Measurements from ENCODE around the gene ATL2.
"Not testable (repeated sequence)": the region's sequence is repeated elsewhere in the genome, so short reads cannot be mapped to it uniquely, and the experiment has no call there.

Gene ATL2

DNA sequence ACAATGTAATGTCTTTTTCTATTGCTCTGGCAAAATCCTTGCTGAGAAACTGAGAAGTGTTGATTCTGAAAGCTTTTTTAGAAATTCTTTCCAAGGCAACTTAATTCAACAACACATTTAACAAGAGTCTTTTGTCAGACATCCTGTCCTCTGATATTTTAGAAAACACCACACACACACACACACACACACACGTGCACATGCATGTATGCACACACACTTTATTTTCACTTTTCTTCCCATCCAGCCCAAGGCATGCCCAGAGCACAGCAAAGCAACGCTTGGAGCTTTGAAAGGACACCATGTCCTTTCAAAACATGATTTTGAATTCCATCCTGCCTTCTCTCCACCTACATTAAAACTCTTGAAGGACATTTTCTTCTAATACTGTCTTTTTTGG is 116.1 kb downstream of the ATL2 start:
- no peak for TF ChIP-seq POLR2AphosphoS5 (IDR thresholded peaks at IDR 0.05; ENCODE audit: borderline replicate concordance, low read depth, low read length)
- no peak for TF ChIP-seq EZH2 (IDR thresholded peaks at IDR 0.05)
- no peak for TF ChIP-seq FOXP2 (optimal IDR thresholded peaks at IDR 0.05; ENCODE audit: control extremely low read depth, extremely low read length, insufficient read depth)
- DNase-seq (ENCODE audit: low read depth, low spot score) = no peak

DNA sequence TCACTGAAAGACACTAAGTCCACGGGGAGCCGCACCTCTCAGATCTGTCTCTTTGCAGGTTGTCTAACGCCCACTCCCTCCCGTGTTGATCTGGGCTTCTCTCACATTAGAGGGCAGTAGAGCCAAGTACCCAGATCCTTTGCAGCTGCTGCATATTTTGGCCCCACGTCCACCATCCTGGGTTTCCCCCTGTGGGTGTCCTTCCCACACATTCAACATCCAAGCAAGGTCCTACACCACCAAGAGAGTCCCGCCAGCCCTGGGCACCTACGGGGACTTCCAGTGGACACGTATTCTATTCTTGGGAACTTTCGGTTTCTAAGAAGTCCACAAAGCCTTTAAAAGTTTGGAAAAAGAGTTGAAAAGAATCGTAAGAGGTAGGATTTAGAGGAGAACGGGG is 116.6 kb downstream of the ATL2 start:
- H3K9ac ChIP-seq (ENCODE audit: insufficient read length) = no peak overlapping the region
- H3K4me3 ChIP-seq = no peak overlapping the region
- H3K9me3 ChIP-seq (ENCODE audit: low read depth, low read length) = no peaks in the 10 kb centered on the region
- no peak overlapping the region for H3K27ac ChIP-seq
- H3K36me3 ChIP-seq (ENCODE audit: insufficient read depth, low read length) = no peaks in the 10 kb centered on the region
- no peak for DNase-seq (ENCODE audit: low read depth, low spot score)
- no peak for TF ChIP-seq POLR2AphosphoS5 (IDR thresholded peaks at IDR 0.05; ENCODE audit: borderline replicate concordance, low read depth, low read length)

More for the DNA sequence above, 116.1 kb downstream of the ATL2 start:
- Histone ChIP-seq H3K9ac (ENCODE audit: insufficient read length) (no peak overlapping the region), H3K4me3 (no peak overlapping the region), H3K27ac (no peak overlapping the region), H3K36me3 (ENCODE audit: insufficient read depth, low read length) (no peaks in the 10 kb centered on the region), H3K9me3 (ENCODE audit: low read depth, low read length) (no peaks in the 10 kb centered on the region)

DNA sequence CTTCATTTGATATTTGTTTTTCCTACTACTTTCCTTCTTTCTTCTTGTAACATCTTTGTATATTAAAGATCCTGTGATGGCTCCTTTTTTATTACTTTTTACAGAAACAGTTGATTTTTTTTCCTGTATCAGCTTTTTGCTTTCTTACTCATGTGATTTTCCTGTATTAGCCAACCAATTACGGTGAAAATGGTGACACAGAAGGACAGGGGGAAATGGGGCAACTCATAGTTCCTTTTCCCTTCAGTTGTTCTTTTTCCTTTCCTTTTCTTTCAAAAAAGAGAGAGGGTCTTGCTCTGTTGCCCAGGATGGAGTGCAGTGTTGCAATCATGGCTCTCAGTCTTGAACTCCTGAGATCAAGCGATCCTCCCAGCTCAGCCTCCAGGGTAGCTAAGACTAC is 117.8 kb downstream of the ATL2 start:
- Histone ChIP-seq H3K9ac (ENCODE audit: insufficient read length) (no peak overlapping the region), H3K36me3 (ENCODE audit: insufficient read depth, low read length) (no peaks in the 10 kb centered on the region), H3K4me3 (no peak overlapping the region), H3K9me3 (ENCODE audit: low read depth, low read length) (no peaks in the 10 kb centered on the region), H3K27ac (no peak overlapping the region)
- no peak for DNase-seq (ENCODE audit: low read depth, low spot score)
- no peak for TF ChIP-seq FOXP2 (optimal IDR thresholded peaks at IDR 0.05; ENCODE audit: control extremely low read depth, extremely low read length, insufficient read depth)
- no peak for TF ChIP-seq EZH2 (IDR thresholded peaks at IDR 0.05)
- no peak for TF ChIP-seq POLR2AphosphoS5 (IDR thresholded peaks at IDR 0.05; ENCODE audit: borderline replicate concordance, low read depth, low read length)

DNA sequence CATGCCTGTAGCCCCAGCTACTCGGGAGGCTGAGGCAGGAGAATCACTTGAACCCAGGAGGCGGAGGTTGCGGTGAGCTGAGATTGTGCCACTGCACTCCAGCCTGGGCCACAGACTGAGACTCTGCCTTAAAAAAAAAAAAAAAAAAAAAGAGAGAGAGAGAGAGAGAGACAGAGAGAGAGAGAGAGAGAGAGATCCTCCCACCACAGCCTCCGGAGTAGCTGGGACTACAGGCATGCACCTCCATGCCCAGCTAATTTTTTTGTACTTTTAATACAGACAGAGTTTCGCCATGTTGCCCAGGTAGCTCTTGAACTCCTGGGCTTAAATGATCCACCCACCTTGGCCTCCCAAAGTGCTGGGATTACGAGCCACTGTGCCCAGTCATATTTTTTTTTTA is 119.4 kb downstream of the ATL2 start:
- H3K9ac ChIP-seq (ENCODE audit: insufficient read length); H3K9me3 ChIP-seq (ENCODE audit: low read depth, low read length); H3K27ac ChIP-seq; H3K4me3 ChIP-seq; H3K36me3 ChIP-seq (ENCODE audit: insufficient read depth, low read length); DNase-seq (ENCODE audit: low read depth, low spot score): not testable (repeated sequence)

DNA sequence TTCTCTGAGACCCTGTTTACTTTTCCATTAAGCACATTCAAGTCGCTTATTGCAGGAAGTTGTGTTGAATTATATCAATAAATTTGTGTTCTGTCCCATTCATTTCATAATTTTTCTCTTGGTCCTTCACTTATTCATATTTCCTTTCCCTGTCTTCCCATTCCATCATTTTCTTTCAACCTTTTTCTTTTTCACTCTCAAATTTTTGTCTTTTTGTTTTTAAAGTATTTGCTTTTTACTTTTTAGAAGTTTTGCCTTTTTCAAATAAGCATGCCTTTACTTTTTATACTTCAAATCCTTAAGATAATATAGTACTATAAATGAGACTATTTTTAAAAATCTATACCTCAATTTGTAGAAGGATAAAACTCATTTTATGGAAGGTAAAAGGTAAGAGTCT is 120.5 kb downstream of the ATL2 start:
- no peak for DNase-seq (ENCODE audit: low read depth, low spot score)
- Histone ChIP-seq H3K27ac (no peak overlapping the region), H3K4me3 (no peak overlapping the region), H3K9ac (ENCODE audit: insufficient read length) (no peak overlapping the region), H3K36me3 (ENCODE audit: insufficient read depth, low read length) (no peaks in the 10 kb centered on the region), H3K9me3 (ENCODE audit: low read depth, low read length) (no peaks in the 10 kb centered on the region)
- TF ChIP-seq POLR2AphosphoS5 (IDR thresholded peaks at IDR 0.05; ENCODE audit: borderline replicate concordance, low read depth, low read length) (no peak), EZH2 (IDR thresholded peaks at IDR 0.05) (no peak), FOXP2 (optimal IDR thresholded peaks at IDR 0.05; ENCODE audit: control extremely low read depth, extremely low read length, insufficient read depth) (no peak)

DNA sequence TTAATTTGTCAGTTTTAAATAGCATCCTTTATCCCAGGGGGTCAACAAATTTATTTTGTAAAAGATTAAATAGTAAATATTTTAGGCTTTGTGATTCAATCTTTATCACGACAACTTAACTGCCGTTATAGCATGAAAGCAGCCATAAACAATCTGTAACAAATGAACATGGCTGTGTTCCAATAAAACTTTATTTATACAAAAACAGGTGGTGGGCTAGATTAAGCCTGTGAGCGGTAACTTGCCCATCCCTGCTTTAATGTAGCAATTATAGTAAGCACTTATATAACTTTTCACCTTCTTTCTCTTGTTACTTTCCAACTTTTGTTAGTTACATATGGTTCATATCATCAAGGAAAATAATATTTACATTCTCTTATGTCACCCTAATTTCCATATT is 121.9 kb downstream of the ATL2 start:
- no peak for TF ChIP-seq FOXP2 (optimal IDR thresholded peaks at IDR 0.05; ENCODE audit: control extremely low read depth, extremely low read length, insufficient read depth)
- no peak for TF ChIP-seq EZH2 (IDR thresholded peaks at IDR 0.05)
- TF ChIP-seq POLR2AphosphoS5 (IDR thresholded peaks at IDR 0.05; ENCODE audit: borderline replicate concordance, low read depth, low read length) = no peak
- no peak overlapping the region for H3K27ac ChIP-seq
- H3K4me3 ChIP-seq = no peak overlapping the region
- no peaks in the 10 kb centered on the region for H3K9me3 ChIP-seq (ENCODE audit: low read depth, low read length)
- DNase-seq (ENCODE audit: low read depth, low spot score) = no peak
- no peak overlapping the region for H3K9ac ChIP-seq (ENCODE audit: insufficient read length)
- no peaks in the 10 kb centered on the region for H3K36me3 ChIP-seq (ENCODE audit: insufficient read depth, low read length)

DNA sequence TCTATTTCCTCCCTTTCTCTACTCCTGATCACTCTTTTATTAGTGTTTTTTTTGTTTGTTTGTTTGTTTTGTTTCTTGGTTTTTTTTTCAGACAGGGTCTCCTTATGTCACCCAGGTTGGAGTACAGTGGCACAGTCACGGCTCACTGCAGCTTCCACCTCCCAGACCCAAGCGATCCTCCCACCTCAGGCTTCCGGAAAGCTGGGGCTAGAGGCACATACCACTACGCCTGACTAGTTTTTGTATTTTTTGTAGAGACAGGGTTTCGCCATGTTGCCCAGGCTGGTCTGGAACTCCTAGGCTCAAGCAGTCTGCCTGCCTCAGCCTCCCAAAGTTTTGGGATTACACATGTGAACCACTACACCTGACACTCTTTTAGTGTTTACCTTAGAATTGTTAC is 122.3 kb downstream of the ATL2 start:
- H3K9me3 ChIP-seq (ENCODE audit: low read depth, low read length) = no peaks in the 10 kb centered on the region
- no peak overlapping the region for H3K27ac ChIP-seq
- no peak for DNase-seq (ENCODE audit: low read depth, low spot score)
- H3K4me3 ChIP-seq = no peak overlapping the region
- H3K9ac ChIP-seq (ENCODE audit: insufficient read length) = no peak overlapping the region
- H3K36me3 ChIP-seq (ENCODE audit: insufficient read depth, low read length) = no peaks in the 10 kb centered on the region
- TF ChIP-seq EZH2 (IDR thresholded peaks at IDR 0.05) (no peak), POLR2AphosphoS5 (IDR thresholded peaks at IDR 0.05; ENCODE audit: borderline replicate concordance, low read depth, low read length) (no peak), FOXP2 (optimal IDR thresholded peaks at IDR 0.05; ENCODE audit: control extremely low read depth, extremely low read length, insufficient read depth) (no peak)

DNA sequence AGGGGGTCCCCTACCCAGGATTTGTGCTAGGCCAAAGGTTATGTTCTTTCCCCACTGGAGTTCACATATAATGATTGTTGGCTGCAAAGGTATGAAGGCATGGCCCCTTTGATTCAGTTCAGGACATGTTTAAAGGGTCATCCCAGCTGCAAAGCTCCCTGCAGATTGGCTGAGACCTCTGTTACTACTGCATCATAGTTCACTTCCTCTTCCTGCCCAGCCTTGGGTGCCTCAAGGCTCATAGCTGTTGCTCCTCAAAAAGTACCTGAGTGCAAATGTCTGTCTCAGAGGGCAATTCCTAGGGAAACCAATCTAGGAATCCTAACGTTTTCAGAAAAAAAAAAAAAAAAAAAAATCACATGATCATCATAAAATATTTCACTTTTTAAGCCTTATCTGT is 125.1 kb downstream of the ATL2 start:
- TF ChIP-seq POLR2AphosphoS5 (IDR thresholded peaks at IDR 0.05; ENCODE audit: borderline replicate concordance, low read depth, low read length) = no peak
- TF ChIP-seq EZH2 (IDR thresholded peaks at IDR 0.05) = no peak
- no peak for TF ChIP-seq FOXP2 (optimal IDR thresholded peaks at IDR 0.05; ENCODE audit: control extremely low read depth, extremely low read length, insufficient read depth)
- H3K27ac ChIP-seq = no peak overlapping the region
- no peak overlapping the region for H3K9ac ChIP-seq (ENCODE audit: insufficient read length)
- no peaks in the 10 kb centered on the region for H3K36me3 ChIP-seq (ENCODE audit: insufficient read depth, low read length)
- DNase-seq (ENCODE audit: low read depth, low spot score) = no peak
- H3K4me3 ChIP-seq = no peak overlapping the region
- H3K9me3 ChIP-seq (ENCODE audit: low read depth, low read length) = no peaks in the 10 kb centered on the region

DNA sequence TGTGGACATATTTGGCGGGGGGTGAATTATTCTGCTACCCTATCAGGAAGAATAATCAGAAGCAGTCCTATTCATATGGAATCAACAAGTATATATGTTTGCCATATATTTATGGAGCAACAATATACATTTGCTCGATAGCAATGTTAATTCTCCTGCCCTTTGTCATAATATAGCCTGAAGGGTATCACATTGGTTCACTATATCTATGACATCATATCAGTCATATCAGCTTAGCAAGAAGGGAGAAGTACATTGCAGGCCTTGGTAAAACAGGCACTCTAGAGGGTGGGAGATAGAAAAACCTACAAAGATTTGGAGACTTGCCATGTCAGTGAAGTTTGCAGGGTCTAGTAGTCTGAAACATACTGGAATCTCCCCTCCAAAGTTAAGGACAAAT is 128.4 kb downstream of the ATL2 start:
- Histone ChIP-seq H3K36me3 (ENCODE audit: insufficient read depth, low read length) (no peaks in the 10 kb centered on the region), H3K4me3 (no peak overlapping the region), H3K27ac (no peak overlapping the region), H3K9ac (ENCODE audit: insufficient read length) (no peak overlapping the region), H3K9me3 (ENCODE audit: low read depth, low read length) (no peaks in the 10 kb centered on the region)
- TF ChIP-seq FOXP2 (optimal IDR thresholded peaks at IDR 0.05; ENCODE audit: control extremely low read depth, extremely low read length, insufficient read depth) (no peak), EZH2 (IDR thresholded peaks at IDR 0.05) (no peak), POLR2AphosphoS5 (IDR thresholded peaks at IDR 0.05; ENCODE audit: borderline replicate concordance, low read depth, low read length) (no peak)
- no peak for DNase-seq (ENCODE audit: low read depth, low spot score)
